H1 (cell line): ENCODE results near the gene PLXNB2. TPM values are rescaled to one million over a fixed set of nuclear protein-coding genes. Genes with fewer than 3 reads are reported as not detected.

Experiments
- ASH2L ChIP-seq: fragments of 200-600, 300-600 bp; sonication (generic); IDR thresholded peaks from one replicate; pipeline ENCODE4 v1.7.1; 2017; ENCODE audit warnings: low read length
- ATF3 ChIP-seq: IDR thresholded peaks from 2 replicates; pipeline ENCODE4 v1.6.1; 2011; ENCODE audit warnings: low read depth, mild to moderate bottlenecking, low read length; ENCODE audit not compliant: insufficient read depth
- CREB1 ChIP-seq: IDR thresholded peaks from 2 replicates; pipeline ENCODE4 v1.6.1; 2012; ENCODE audit warnings: inconsistent platforms
- CTCF ChIP-seq, 3 experiments: IDR thresholded peaks; 1 replicate in 2 of 3; 2 replicates in 1 of 3; pipeline versions ENCODE4 v1.5.1 to v1.6.1; 2011; ENCODE audit warnings: low read length in 3 of 3, mild to moderate bottlenecking in 3 of 3, inconsistent platforms in 2 of 3, low read depth in 1 of 3, moderate library complexity in 1 of 3; ENCODE audit not compliant: insufficient read depth in 1 of 3; ENCODE audit errors: control extremely low read depth in 1 of 3
- EP300 ChIP-seq, 2 experiments: IDR thresholded peaks; 1 replicate in 1 of 2; 2 replicates in 1 of 2; pipeline ENCODE4 v1.6.1; 2011 to 2012; ENCODE audit warnings: low read depth in 2 of 2, low read length in 2 of 2, mild to moderate bottlenecking in 2 of 2, borderline replicate concordance in 1 of 2, inconsistent platforms in 1 of 2, moderate library complexity in 1 of 2
- HDAC2 ChIP-seq, 2 experiments: fragments of 300-600 bp in 1 of 2; sonication (generic) in 1 of 2; IDR thresholded peaks; 2 replicates each; pipeline ENCODE4 v1.6.1; 2011 to 2012; ENCODE audit warnings: low read depth in 2 of 2, low read length in 2 of 2, mild to moderate bottlenecking in 2 of 2, moderate library complexity in 2 of 2, borderline replicate concordance in 1 of 2, inconsistent platforms in 1 of 2
- JUND ChIP-seq: IDR thresholded peaks from 2 replicates; pipeline ENCODE4 v1.6.1; 2011; ENCODE audit warnings: mild to moderate bottlenecking, improper control_type of control experiment, low read length
- KDM4A ChIP-seq: IDR thresholded peaks from one replicate; pipeline ENCODE4 v1.7.1; 2012; ENCODE audit warnings: low read depth, mild to moderate bottlenecking, moderate library complexity, low read length, inconsistent platforms; ENCODE audit not compliant: severe bottlenecking
- NANOG ChIP-seq: IDR thresholded peaks from 2 replicates; pipeline ENCODE4 v1.6.1; 2011; ENCODE audit warnings: low read length, low read depth, mild to moderate bottlenecking, inconsistent platforms; ENCODE audit not compliant: insufficient read depth, poor library complexity, severe bottlenecking
- PHF8 ChIP-seq: fragments of 200-600 bp; sonication (generic); conservative IDR thresholded peaks from 2 replicates; pipeline ENCODE4 v1.7.1; 2012; ENCODE audit warnings: low read depth, mild to moderate bottlenecking, inconsistent platforms, low read length, moderate library complexity
- POLR2AphosphoS5 ChIP-seq: IDR thresholded peaks from 2 replicates; pipeline ENCODE4 v1.6.1; 2011; ENCODE audit warnings: low read depth, low read length
- RBBP5 ChIP-seq: IDR thresholded peaks from 2 replicates; pipeline ENCODE4 v1.7.1; 2012; ENCODE audit warnings: low read depth, mild to moderate bottlenecking, inconsistent platforms, low read length, moderate library complexity, borderline replicate concordance
- SIN3A ChIP-seq, 2 experiments: IDR thresholded peaks in 1 of 2; conservative IDR thresholded peaks in 1 of 2; 2 replicates each; pipeline ENCODE4 v1.6.1; 2011 to 2012; ENCODE audit warnings: low read length in 2 of 2, improper control_type of control experiment in 1 of 2, low read depth in 1 of 2, mild to moderate bottlenecking in 1 of 2
- SUZ12 ChIP-seq: fragments of 200-600 bp; sonication (generic); IDR thresholded peaks from 2 replicates; pipeline ENCODE4 v1.6.1; 2012; ENCODE audit warnings: mild to moderate bottlenecking, inconsistent platforms, low read length, moderate library complexity, mixed read lengths
- TCF12 ChIP-seq: IDR thresholded peaks from 2 replicates; pipeline ENCODE4 v1.6.1; 2011; ENCODE audit warnings: low read depth, mild to moderate bottlenecking, low read length
- TEAD4 ChIP-seq: IDR thresholded peaks from 2 replicates; pipeline ENCODE4 v1.6.1; 2012; ENCODE audit warnings: low read depth, low read length, inconsistent platforms, mixed read lengths
- USF2 ChIP-seq: IDR thresholded peaks from 2 replicates; pipeline ENCODE4 v1.6.1; 2011; ENCODE audit warnings: low read length, improper control_type of control experiment
- polyA plus RNA-seq, 7 experiments: library from polyadenylated mRNA; depleted of rRNA in 3 of 7; stranded (reverse) in 5 of 7; unstranded in 2 of 7; fragments of >200 nt in 5 of 7; fragments of 200-250 nt in 2 of 7; gene quantifications; 1 replicate in 5 of 7; 2 replicates in 1 of 7; 4 replicates in 1 of 7; pipeline versions ENCODE4 v1.2.1 to v1.2.3, GENCODE V29; 2011 to 2013; ENCODE audit warnings: missing spikeins in 2 of 7, mixed read lengths in 2 of 7
- total RNA-seq: library from RNA; stranded (reverse); fragmentation: NEBNext Ultra II Directional; extraction: Animal tissue kit (Norgen Biotek cat#: 25700); gene quantifications from 2 replicates; pipeline ENCODE4 v1.2.1, GENCODE V29; 2021

Gene PLXNB2
- total and polyA plus RNA-seq, 2 of the 8 experiments (the other 6 are each of a cell fraction or from before 2014, with no cell fraction given), result 58.3 to 92.8 TPM

- no peak for TF ChIP-seq JUND
- peak; percentile 22; the same call in 1 of the 2 replicates for TF ChIP-seq POLR2AphosphoS5
- TF ChIP-seq ATF3, result no peak
- 0 out of 4 replicates have a peak, but pooled peaks of 1 of the 2 experiments have one; percentile 14 for TF ChIP-seq SIN3A (conservative IDR thresholded peaks at IDR 0.05 in 1 of 2, IDR thresholded peaks at IDR 0.05 in 1 of 2; ENCODE audit: low read depth in 1 of 2, low read length in 2 of 2)
- 0 out of 2 replicates have a peak, but pooled peaks have one; percentile 5 for TF ChIP-seq CREB1
- no peak for TF ChIP-seq KDM4A
- TF ChIP-seq PHF8, result no peak
- no peak for TF ChIP-seq RBBP5
- peak; percentile 54; the same call in 1 of the 2 replicates for TF ChIP-seq TCF12
- TF ChIP-seq HDAC2 (IDR thresholded peaks at IDR 0.05; ENCODE audit: borderline replicate concordance in 1 of 2, low read depth in 2 of 2, low read length in 2 of 2), result 0 out of 4 replicates have a peak, but pooled peaks of 1 of the 2 experiments have one; percentile 17
- no peak for TF ChIP-seq CTCF (IDR thresholded peaks at IDR 0.05; ENCODE audit: control extremely low read depth in 1 of 3, insufficient read depth in 1 of 3, low read depth in 1 of 3, low read length in 3 of 3)
- no peak for TF ChIP-seq SUZ12
- TF ChIP-seq EP300 (IDR thresholded peaks at IDR 0.05; ENCODE audit: borderline replicate concordance in 1 of 2, low read depth in 2 of 2, low read length in 2 of 2), result peak in 1 of 2 experiments; percentile 65; a peak in 1 of 3 replicates
- TF ChIP-seq USF2, result no peak
- peak; percentile 2 for TF ChIP-seq NANOG
- TF ChIP-seq ASH2L, result peak; percentile 35
- peak; percentile 100 for TF ChIP-seq TEAD4
Measured at GRCh38 chr22:50293441-50294318, 13.8 kb downstream of the PLXNB2 start (continued).
